HCT116 (cell line): Measurements from ENCODE around the gene ZNF135. TPM values are rescaled to one million over a fixed set of nuclear protein-coding genes. Genes with fewer than 3 reads are reported as not detected.

Experiments used
- ATAC-seq: fragments of 200-7000 bp; cut with Tn5 transposase; 2 replicates; pipeline ENCODE4 v1.9.1; 2020; ENCODE audit warnings: mild to moderate bottlenecking, moderate library complexity
- BruUV-seq: library from RNA; stranded (reverse); fragments of 400-500 nt; replicated peaks from 2 replicates; lab custom pipeline; 2021; lab: Mats Ljungman, UMichigan
- CTCF ChIA-PET: fragments of 300-600 bp; sonication (Branson Sonifier 250); formaldehyde crosslinking; loops from one replicate; lab custom pipeline; 2021; ENCODE audit warnings: antibody characterized with exemption; lab: Charles Lee
- POLR2A ChIA-PET: fragments of 300-600, 350-600 bp; sonication (Branson Sonifier 250); formaldehyde crosslinking; loops from one replicate; lab custom pipeline; 2021; ENCODE audit warnings: antibody characterized with exemption; lab: Charles Lee
- RAD21 ChIA-PET, 2 experiments: fragments of 300-600 bp; sonication (Branson Sonifier 250); formaldehyde crosslinking; loops; one replicate each; lab custom pipeline; 2023; ENCODE audit warnings: low total read pairs in 2 of 2; ENCODE audit not compliant: uncharacterized antibody in 2 of 2, unreplicated experiment in 2 of 2, low non-redundant PET in 1 of 2; lab: Charles Lee
- DNase-seq: peaks from one replicate; pipeline ENCODE4 v3.0.0-alpha.2; 2010; ENCODE audit warnings: low read depth, low spot score
- H2AFZ ChIP-seq: fragments of 200-600 bp; shearing (Covaris generic), sonication (generic); 2 replicates; pipeline ENCODE4 v1.6.1; 2017; ENCODE audit warnings: low read depth, mixed run types, mixed read lengths, antibody characterized with exemption, low read length; ENCODE audit not compliant: poor library complexity, severe bottlenecking
- H3K27ac ChIP-seq: 2 replicates; pipeline ENCODE4 v1.5.1; 2012; ENCODE audit warnings: low read depth, low read length
- H3K27me3 ChIP-seq: fragments of 200-600 bp; sonication (generic); 2 replicates; pipeline ENCODE4 v1.6.1; 2016; ENCODE audit warnings: mixed run types, low read length, mixed read lengths; ENCODE audit not compliant: insufficient read depth
- H3K36me3 ChIP-seq, 2 experiments: fragments of 200-500 bp in 1 of 2; fragments of 200-600 bp in 1 of 2; sonication (Bioruptor generic) in 1 of 2; sonication (generic) in 1 of 2; 2 replicates each; pipeline versions ENCODE4 v1.5.1 to v1.6.1; 2014 to 2016; ENCODE audit warnings: low read length in 2 of 2, inconsistent platforms in 1 of 2, mixed read lengths in 1 of 2, mixed run types in 1 of 2; ENCODE audit not compliant: insufficient read depth in 2 of 2, control insufficient read depth in 1 of 2
- H3K4me1 ChIP-seq, 2 experiments: fragments of 200-600 bp in 1 of 2; sonication (generic) in 1 of 2; 2 replicates each; pipeline versions ENCODE4 v1.5.1 to v1.6.1; 2012 to 2017; ENCODE audit warnings: low read length in 2 of 2, inconsistent platforms in 1 of 2, mild to moderate bottlenecking in 1 of 2, mixed read lengths in 1 of 2, mixed run types in 1 of 2, moderate library complexity in 1 of 2; ENCODE audit not compliant: insufficient read depth in 2 of 2, control insufficient read depth in 1 of 2
- H3K4me2 ChIP-seq: fragments of 200-600 bp; sonication (generic); 2 replicates; pipeline ENCODE4 v1.6.1; 2017; ENCODE audit warnings: mixed run types, low read length, mixed read lengths
- H3K4me3 ChIP-seq, 2 experiments: fragments of 200-600 bp in 1 of 2; sonication (generic) in 1 of 2; replicated peaks in 1 of 2; 2 replicates each; pipeline ENCODE4 v1.5.1; 2011 to 2016; ENCODE audit warnings: low read length in 2 of 2, control low read depth in 1 of 2, low read depth in 1 of 2, mild to moderate bottlenecking in 1 of 2, mixed read lengths in 1 of 2, mixed run types in 1 of 2
- H3K79me2 ChIP-seq: fragments of 200-600 bp; sonication (generic); 2 replicates; pipeline ENCODE4 v1.6.1; 2017; ENCODE audit warnings: mild to moderate bottlenecking, mixed run types, low read length, moderate library complexity, mixed read lengths; ENCODE audit not compliant: insufficient read depth
- H3K9ac ChIP-seq: fragments of 200-600 bp; sonication (generic); 2 replicates; pipeline ENCODE4 v1.6.1; 2016; ENCODE audit warnings: low read length, mixed read lengths
- H3K9me2 ChIP-seq: fragments of 200-600 bp; sonication (generic), shearing (Covaris generic); 2 replicates; pipeline ENCODE4 v1.6.1; 2017; ENCODE audit warnings: mixed run types, mild to moderate bottlenecking, moderate library complexity; ENCODE audit not compliant: insufficient read depth
- H3K9me3 ChIP-seq, 2 experiments: fragments of 200-500 bp in 1 of 2; fragments of 200-600 bp in 1 of 2; sonication (Bioruptor generic) in 1 of 2; sonication (generic) in 1 of 2; 2 replicates each; pipeline ENCODE4 v1.6.1; 2014 to 2017; ENCODE audit warnings: low read length in 2 of 2, mixed read lengths in 2 of 2, inconsistent platforms in 1 of 2, low read depth in 1 of 2, mild to moderate bottlenecking in 1 of 2, mixed run types in 1 of 2, moderate library complexity in 1 of 2; ENCODE audit not compliant: control insufficient read depth in 1 of 2, insufficient read depth in 1 of 2
- H4K20me1 ChIP-seq: fragments of 200-600 bp; sonication (generic), shearing (Covaris generic); 2 replicates; pipeline ENCODE4 v1.6.1; 2017; ENCODE audit warnings: mixed run types, mild to moderate bottlenecking, moderate library complexity; ENCODE audit not compliant: insufficient read depth
- EGR1 ChIP-seq: IDR thresholded peaks from 2 replicates; pipeline ENCODE4 v1.6.1; 2012; ENCODE audit warnings: low read depth
- EZH2phosphoT487 ChIP-seq: fragments of 200-600 bp; IDR thresholded peaks from 2 replicates; pipeline ENCODE4 v1.6.1; 2018; ENCODE audit warnings: antibody characterized with exemption, borderline replicate concordance
- POLR2A ChIP-seq: IDR thresholded peaks from 2 replicates; pipeline ENCODE4 v1.7.0; 2011; ENCODE audit warnings: borderline replicate concordance; ENCODE audit not compliant: insufficient read depth, insufficient read length; ENCODE audit errors: extremely low read depth
- POLR2AphosphoS5 ChIP-seq: IDR thresholded peaks from 2 replicates; pipeline ENCODE4 v1.6.1; 2011; ENCODE audit warnings: mild to moderate bottlenecking, low read depth, low read length, moderate library complexity
- SIN3A ChIP-seq: IDR thresholded peaks from 2 replicates; pipeline ENCODE4 v1.6.1; 2012; ENCODE audit warnings: low read depth
- SP1 ChIP-seq: IDR thresholded peaks from 2 replicates; pipeline ENCODE4 v1.6.1; 2012; ENCODE audit warnings: low read depth
- TCF7L2 ChIP-seq: IDR thresholded peaks from 2 replicates; pipeline ENCODE4 v1.7.0; 2011; ENCODE audit warnings: borderline replicate concordance, inconsistent platforms; ENCODE audit not compliant: insufficient read depth, insufficient read length; ENCODE audit errors: extremely low read depth
- ZFX ChIP-seq: fragments of 450-650 bp; IDR thresholded peaks from 2 replicates; pipeline ENCODE4 v1.6.1; 2017
- ZNF274 ChIP-seq: fragments of 200-500 bp; sonication (Bioruptor generic); IDR thresholded peaks from 2 replicates; pipeline ENCODE4 v1.6.1; 2014; ENCODE audit warnings: mild to moderate bottlenecking, low read depth, low read length, inconsistent platforms
- intact Hi-C: fragments of 100-400 bp; cut with micrococcal nuclease; formaldehyde crosslinking; loops from 2 replicates; pipeline ENCODE4 v1.10.0; 2022
- total RNA-seq: library from RNA; stranded (reverse); gene quantifications from one replicate; pipeline ENCODE4 v1.2.1, GENCODE V29; 2021; ENCODE audit not compliant: unreplicated experiment
- TF ChIP-seq, protein P1 (sequence below), 3 experiments: fragments of 200-600 bp in 1 of 3; sonication (generic) in 1 of 3; IDR thresholded peaks in 2 of 3; conservative IDR thresholded peaks in 1 of 3; 2 replicates each; pipeline ENCODE4 v1.5.1; 2012 to 2017; ENCODE audit warnings: low read depth in 2 of 3, low read length in 2 of 3, antibody characterized with exemption in 1 of 3, borderline replicate concordance in 1 of 3, control low read depth in 1 of 3, mild to moderate bottlenecking in 1 of 3, mixed read lengths in 1 of 3, mixed run types in 1 of 3, moderate library complexity in 1 of 3; ENCODE audit not compliant: insufficient read depth in 1 of 3
- TF ChIP-seq, protein P2 (sequence below): IDR thresholded peaks from 2 replicates; pipeline ENCODE4 v1.6.1; 2012

ZNF135 gene
- total RNA-seq, 1 experiment from 2014 or later, result not detected

- Histone ChIP-seq H3K9me3 (peaks cover 4 to 17% of the 10 kb centered on the region in 2 experiments; a peak in 2 of 4 replicates), H4K20me1 (no peaks in the 10 kb centered on the region)
- no TSS peak for BruUV-seq
Measured at GRCh38 chr19:58053480-58054156, 5.5 kb upstream of the ZNF135 start.

DNA sequence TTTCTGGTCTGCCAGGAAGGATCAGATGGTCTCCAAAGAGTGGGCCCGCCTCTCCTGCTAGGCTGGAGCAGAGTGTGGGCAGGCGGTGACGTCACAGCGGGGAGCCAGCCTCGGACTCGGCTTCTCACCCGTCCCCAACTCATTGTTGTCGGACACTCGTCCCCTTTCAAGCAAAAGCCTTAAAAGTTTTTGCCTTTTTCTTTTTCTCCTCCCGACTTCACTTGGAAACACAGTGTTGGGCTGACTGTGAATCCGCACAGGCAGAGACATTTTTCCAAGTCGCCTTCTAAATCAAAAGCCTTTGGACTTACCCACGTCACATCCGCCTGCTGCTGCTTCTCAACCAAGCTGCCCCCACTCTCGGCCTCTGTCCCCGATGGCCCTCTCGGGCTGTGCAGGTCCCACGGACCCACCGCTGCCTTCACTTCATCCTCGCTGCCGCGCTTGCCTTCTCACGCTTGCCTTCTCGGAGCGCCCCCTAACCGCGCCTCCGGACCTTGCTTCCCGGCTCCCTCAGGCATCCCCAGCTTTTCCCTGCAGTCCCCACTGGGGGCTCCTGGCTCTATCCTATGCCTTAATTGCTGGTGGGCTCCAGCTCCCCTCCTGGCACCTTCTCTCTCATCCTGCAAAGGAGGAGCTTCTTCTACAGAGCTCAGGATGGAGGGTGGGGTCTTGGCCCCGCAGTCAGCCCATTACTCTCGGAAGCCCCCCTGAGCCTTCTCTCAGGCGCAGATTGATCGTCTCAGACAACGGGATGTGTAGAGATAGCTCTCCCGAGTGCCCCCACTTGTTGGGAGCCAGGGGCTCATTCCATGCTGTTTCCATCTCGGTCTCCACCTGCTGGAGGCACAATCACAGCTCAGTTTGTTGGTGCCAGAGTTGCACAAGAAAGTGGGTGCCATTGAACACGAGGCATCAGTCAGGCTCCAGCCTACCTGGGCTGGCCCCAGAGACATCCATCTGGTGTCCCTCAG is 3.9 kb upstream of the ZNF135 start:
- ChIA-PET POLR2A (no interaction called here), CTCF (no interaction called here), RAD21 (no interaction called here)
- no peak overlapping the region for H2AFZ ChIP-seq
- no peaks in the 10 kb centered on the region for H3K36me3 ChIP-seq
- TF ChIP-seq ZNF274 (no peak), POLR2A (no peak), POLR2AphosphoS5 (no peak), SIN3A (no peak), EGR1 (no peak), ZFX (no peak), SP1 (no peak)
- TF ChIP-seq, protein P1, sequence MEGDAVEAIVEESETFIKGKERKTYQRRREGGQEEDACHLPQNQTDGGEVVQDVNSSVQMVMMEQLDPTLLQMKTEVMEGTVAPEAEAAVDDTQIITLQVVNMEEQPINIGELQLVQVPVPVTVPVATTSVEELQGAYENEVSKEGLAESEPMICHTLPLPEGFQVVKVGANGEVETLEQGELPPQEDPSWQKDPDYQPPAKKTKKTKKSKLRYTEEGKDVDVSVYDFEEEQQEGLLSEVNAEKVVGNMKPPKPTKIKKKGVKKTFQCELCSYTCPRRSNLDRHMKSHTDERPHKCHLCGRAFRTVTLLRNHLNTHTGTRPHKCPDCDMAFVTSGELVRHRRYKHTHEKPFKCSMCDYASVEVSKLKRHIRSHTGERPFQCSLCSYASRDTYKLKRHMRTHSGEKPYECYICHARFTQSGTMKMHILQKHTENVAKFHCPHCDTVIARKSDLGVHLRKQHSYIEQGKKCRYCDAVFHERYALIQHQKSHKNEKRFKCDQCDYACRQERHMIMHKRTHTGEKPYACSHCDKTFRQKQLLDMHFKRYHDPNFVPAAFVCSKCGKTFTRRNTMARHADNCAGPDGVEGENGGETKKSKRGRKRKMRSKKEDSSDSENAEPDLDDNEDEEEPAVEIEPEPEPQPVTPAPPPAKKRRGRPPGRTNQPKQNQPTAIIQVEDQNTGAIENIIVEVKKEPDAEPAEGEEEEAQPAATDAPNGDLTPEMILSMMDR (IDR thresholded peaks at IDR 0.05 in 2 of 3, conservative IDR thresholded peaks at IDR 0.05 in 1 of 3; ENCODE audit: borderline replicate concordance in 1 of 3, insufficient read depth in 1 of 3, low read depth in 2 of 3, low read length in 2 of 3), result no peak
- TF ChIP-seq, protein P2, sequence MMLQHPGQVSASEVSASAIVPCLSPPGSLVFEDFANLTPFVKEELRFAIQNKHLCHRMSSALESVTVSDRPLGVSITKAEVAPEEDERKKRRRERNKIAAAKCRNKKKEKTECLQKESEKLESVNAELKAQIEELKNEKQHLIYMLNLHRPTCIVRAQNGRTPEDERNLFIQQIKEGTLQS, result no peak
- no peak overlapping the region for H3K27ac ChIP-seq
- no peaks in the 10 kb centered on the region for H4K20me1 ChIP-seq
- peaks cover 4 to 15% of the 10 kb centered on the region in 2 experiments; a peak in 2 of 4 replicates for H3K9me3 ChIP-seq
- no peaks in the 10 kb centered on the region for H3K9me2 ChIP-seq
- no peak overlapping the region for H3K4me2 ChIP-seq
- no peak for ATAC-seq
- H3K4me1 ChIP-seq, result no peaks in the 10 kb centered on the region
- H3K79me2 ChIP-seq, result no peaks in the 10 kb centered on the region
- H3K27me3 ChIP-seq, result no peaks in the 10 kb centered on the region
- no peak for DNase-seq
- H3K4me3 ChIP-seq, result no peak overlapping the region
- H3K9ac ChIP-seq, result no peak overlapping the region
- intact Hi-C loops, result no loop called here
- no TSS peak for BruUV-seq

More at GRCh38 chr19:58053480-58054156, 5.5 kb upstream of the ZNF135 start:
- H3K9ac ChIP-seq, result no peak overlapping the region
- intact Hi-C loops, result no loop called here
- H3K27me3 ChIP-seq, result no peaks in the 10 kb centered on the region
- H2AFZ ChIP-seq, result no peak overlapping the region
- ChIA-PET CTCF (no interaction called here), POLR2A (no interaction called here), RAD21 (no interaction called here)
- H3K27ac ChIP-seq, result no peak overlapping the region
- no peaks in the 10 kb centered on the region for H3K9me2 ChIP-seq
- no peak overlapping the region for H3K4me3 ChIP-seq
- H3K4me1 ChIP-seq, result no peaks in the 10 kb centered on the region
- DNase-seq (no peak), ATAC-seq (no peak)
- no peak overlapping the region for H3K4me2 ChIP-seq
- H3K79me2 ChIP-seq, result no peaks in the 10 kb centered on the region
- TF ChIP-seq EZH2phosphoT487 (no peak), ZNF274 (no peak), TCF7L2 (no peak)
- H3K36me3 ChIP-seq, result no peaks in the 10 kb centered on the region
